ENCODE measurements around the gene ASPG. TPM values are rescaled to one million over a fixed set of nuclear protein-coding genes. Genes with fewer than 3 reads are reported as not detected.

Gene ASPG
- total RNA-seq, 4 donors from 2014 or later: 1.5 to 2.0 (median 1.9) TPM; not detected in 1

GRCh38 chr14:104093366-104094055 lies 8.0 kb downstream of the ASPG start:
- DNase-seq (ENCODE audit: low spot score) (no peak), ATAC-seq (ENCODE audit: low FRiP score) (no peak)
- TF ChIP-seq CTCF (IDR thresholded peaks at IDR 0.05): no peak

DNA sequence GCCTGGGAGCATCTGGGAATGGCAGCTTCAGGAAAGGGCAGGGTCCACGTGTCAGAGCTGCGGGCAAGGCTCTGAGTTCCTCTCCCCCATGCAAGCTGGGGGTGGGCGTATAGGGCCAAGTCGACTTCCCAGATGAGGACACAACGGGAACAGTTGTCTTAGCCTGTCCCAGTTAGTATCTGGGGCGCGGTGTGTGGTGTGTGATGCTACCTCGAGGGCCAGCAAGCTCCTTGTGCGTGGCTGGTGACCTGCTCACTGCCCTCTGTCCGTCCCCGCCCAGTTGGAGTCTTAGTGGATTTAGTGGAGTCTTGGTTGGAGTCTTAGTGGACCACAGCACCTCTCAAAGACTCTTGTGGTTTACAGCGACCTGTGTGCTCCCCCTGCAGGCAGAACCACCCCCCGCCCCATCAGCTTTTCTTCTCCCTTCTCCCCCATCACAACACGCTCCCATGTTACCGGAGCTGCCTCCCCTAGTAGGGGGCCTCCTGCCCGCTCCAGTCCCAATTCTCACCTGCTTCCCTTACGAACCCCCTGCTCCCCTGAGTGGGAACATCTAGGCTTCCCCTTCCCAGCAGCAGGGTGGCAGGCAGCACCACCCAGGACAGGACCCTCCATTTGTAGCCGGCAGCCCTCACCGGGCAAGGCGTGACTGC lies 8.7 kb downstream of the ASPG start:
- ATAC-seq (ENCODE audit: low FRiP score) (no peak), DNase-seq (ENCODE audit: low spot score) (no peak)
- no peak for TF ChIP-seq CTCF (IDR thresholded peaks at IDR 0.05)

DNA sequence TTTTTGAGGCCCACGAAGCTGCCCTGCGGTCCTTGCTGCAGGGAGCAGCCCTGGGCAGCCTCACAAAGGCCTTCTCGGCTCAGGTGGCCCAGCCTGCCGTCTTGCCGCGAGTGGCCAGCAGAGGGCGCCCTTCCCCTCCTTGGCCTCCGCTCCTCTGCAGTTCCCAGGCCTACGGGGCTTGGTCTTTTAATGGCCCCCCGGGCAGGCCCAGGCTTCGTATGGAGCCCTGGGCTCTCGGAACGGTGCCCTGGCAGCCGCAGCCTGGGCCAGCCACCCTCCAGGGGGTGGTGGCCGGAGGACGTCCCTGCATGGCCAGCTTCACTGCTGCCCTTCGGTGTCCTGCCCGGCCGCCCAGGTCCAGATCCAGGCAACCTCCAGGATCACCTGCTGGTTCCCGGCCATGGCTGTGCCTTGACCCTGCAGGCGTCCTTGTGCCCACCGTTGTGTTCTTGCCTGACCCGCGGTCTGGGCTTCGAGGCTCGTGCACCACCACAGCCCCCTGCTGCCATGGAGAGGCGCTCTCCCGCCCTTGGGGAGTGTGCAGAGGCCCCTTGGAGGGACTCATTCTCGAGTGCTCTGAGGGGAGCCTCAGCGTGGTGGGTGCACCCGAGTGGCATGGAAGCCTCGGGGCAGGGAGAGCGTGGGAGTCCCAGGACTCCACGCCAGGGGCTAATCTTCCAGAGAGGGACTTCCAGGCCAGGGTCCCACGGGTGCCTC lies 9.4 kb downstream of the ASPG start:
- no peak for ATAC-seq (ENCODE audit: low FRiP score)
- DNase-seq (ENCODE audit: low spot score): peak; percentile 49
- peak in 1 of 3 donors; percentile 44 for TF ChIP-seq CTCF (IDR thresholded peaks at IDR 0.05)

DNA sequence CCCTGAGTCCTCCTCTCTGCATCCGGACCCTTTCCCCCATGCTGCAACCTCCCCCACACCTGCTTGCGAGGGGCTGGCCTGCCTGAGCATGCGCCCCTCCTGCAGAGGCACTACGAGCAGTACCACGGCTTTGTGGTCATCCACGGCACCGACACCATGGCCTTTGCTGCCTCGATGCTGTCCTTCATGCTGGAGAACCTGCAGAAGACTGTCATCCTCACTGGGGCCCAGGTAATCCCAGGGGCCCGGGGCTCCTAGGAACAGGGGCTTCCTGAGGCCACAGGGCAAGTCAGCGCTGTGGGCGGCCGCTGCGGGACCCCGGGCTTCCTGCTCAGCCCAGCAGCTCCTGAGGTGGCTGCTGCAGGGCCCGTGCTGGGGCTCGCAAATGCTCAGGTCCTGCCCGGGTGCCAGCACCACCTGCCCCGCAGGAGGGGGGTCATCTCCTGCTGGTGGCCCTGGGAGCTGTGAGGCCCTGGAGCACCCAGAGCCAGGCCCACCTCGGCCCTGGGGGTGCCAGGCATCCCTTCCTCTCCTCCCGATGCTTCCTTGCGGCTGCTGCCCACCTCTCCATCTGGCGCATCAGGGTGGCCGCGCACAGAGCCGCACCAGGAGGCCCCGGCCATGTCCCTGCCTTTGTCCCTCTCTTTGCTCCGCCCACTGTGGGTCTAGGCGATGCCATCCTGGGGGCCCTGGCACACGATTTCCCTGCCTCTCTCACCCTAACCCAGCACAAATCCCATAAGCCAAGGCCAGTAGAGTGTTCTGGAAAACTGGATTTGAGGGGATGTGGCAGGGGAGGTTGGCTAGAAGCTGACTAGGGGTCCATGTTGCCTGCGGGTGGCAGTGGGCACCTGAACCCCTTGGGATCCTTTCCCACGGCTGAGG lies 10.2 kb downstream of the ASPG start:
- no peak for DNase-seq (ENCODE audit: low spot score)
- TF ChIP-seq CTCF (IDR thresholded peaks at IDR 0.05): no peak
- ATAC-seq (ENCODE audit: low FRiP score): no peak

DNA sequence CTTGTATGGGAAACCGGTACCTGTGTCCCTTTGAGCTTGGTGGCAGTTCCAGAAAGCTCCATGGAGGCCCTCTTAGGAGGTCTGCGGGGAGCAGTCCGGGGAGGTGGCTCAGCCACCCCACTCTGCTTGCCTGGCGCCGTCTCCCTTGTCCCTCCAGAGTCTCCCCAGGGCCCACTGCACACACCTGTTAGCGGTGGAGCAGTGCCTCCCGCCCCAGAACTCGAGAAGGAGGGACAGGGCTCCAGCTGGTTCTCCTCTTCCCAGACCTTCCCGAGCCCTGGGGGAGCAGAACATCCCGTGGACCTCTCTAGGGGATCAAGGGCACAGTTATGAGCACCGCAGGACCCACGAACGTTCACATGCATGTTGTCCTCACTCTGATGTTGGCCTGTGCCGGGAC lies 10.8 kb downstream of the ASPG start:
- DNase-seq (ENCODE audit: low spot score) (no peak), ATAC-seq (ENCODE audit: low FRiP score) (no peak)
- no peak for TF ChIP-seq CTCF (IDR thresholded peaks at IDR 0.05)

- ATAC-seq (ENCODE audit: low FRiP score): no peak
- no peak for DNase-seq (ENCODE audit: low spot score)
- TF ChIP-seq CTCF (IDR thresholded peaks at IDR 0.05): no peak
Measured at GRCh38 chr14:104096751-104097700, 11.5 kb downstream of the ASPG start.

All from omental fat pad (tissue), 4 donors.